ENCODE measurements around the gene PDIA2.

The PDIA2 gene

DNA sequence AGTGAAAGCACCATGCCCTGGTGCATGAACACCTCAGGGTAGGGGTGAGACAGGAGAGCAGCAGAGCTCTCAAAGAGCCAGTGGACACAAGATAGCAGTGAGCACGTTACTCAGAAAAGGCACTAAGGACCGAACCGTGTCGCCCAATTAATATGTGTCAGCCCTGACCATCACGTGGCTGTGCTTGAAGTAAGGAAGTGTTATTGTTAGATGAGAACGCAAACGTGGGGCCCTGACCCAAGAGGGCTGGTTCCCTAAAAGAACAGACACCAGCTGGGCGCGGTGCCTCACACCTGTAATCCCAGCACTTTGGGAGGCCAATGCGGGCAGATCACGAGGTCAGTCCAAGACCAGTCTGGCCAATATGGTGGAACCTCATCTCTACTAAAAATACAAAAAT is 53.3 kb downstream of the PDIA2 start:
- Histone ChIP-seq H3K9me3 (ENCODE audit: control insufficient read depth, insufficient read depth, low read depth, low read length) (no peaks in the 10 kb centered on the region), H3K27ac (ENCODE audit: extremely low read depth, low read depth, low read length) (no peak overlapping the region), H3K36me3 (ENCODE audit: control insufficient read depth in 2 of 2, insufficient read depth in 1 of 2, low read length in 2 of 2) (no peaks in the 10 kb centered on the region), H3K4me1 (ENCODE audit: control insufficient read depth, insufficient read depth, low read length) (peaks cover 6% of the 10 kb centered on the region; the same call in 1 of the 2 replicates), H3K4me3 (ENCODE audit: low read depth, low read length) (no peak overlapping the region)
- TF ChIP-seq ZBTB1 (tag by site-specific recombination; IDR thresholded peaks at IDR 0.05) = no peak
- no peak for TF ChIP-seq ZNF48 (tag by site-specific recombination; IDR thresholded peaks at IDR 0.05)
- TF ChIP-seq ZNF768 (tag by site-specific recombination; IDR thresholded peaks at IDR 0.05) = no peak
- no peak for TF ChIP-seq ZNF214 (tag by site-specific recombination; IDR thresholded peaks at IDR 0.05; ENCODE audit: borderline replicate concordance)
- no peak for TF ChIP-seq ZNF114 (tag by site-specific recombination; IDR thresholded peaks at IDR 0.05)
- TF ChIP-seq ZNF792 (tag by site-specific recombination; IDR thresholded peaks at IDR 0.05) = no peak
- no peak for TF ChIP-seq ZNF184 (tag by site-specific recombination; IDR thresholded peaks at IDR 0.05)
- no peak for TF ChIP-seq ZNF221 (tag by site-specific recombination; IDR thresholded peaks at IDR 0.05; ENCODE audit: borderline replicate concordance)
- TF ChIP-seq ZXDB (tag by site-specific recombination; IDR thresholded peaks at IDR 0.05) = no peak
- TF ChIP-seq PRDM1 (tag by site-specific recombination; IDR thresholded peaks at IDR 0.05) = no peak
- TF ChIP-seq ZNF707 (tag by site-specific recombination; IDR thresholded peaks at IDR 0.05) = no peak
- no peak for TF ChIP-seq AEBP2 (tag by site-specific recombination; IDR thresholded peaks at IDR 0.05; ENCODE audit: borderline replicate concordance)
- TF ChIP-seq SP7 (tag by site-specific recombination; IDR thresholded peaks at IDR 0.05) = no peak
- no peak for TF ChIP-seq WT1 (tag by site-specific recombination; IDR thresholded peaks at IDR 0.05)
- no peak for TF ChIP-seq ZNF837 (tag by site-specific recombination; IDR thresholded peaks at IDR 0.05)
- no peak for TF ChIP-seq ZNF138 (tag by site-specific recombination; IDR thresholded peaks at IDR 0.05; ENCODE audit: borderline replicate concordance)
- TF ChIP-seq ZNF473 (tag by site-specific recombination; IDR thresholded peaks at IDR 0.05) = no peak
- no peak for TF ChIP-seq SALL2 (tag by site-specific recombination; IDR thresholded peaks at IDR 0.05; ENCODE audit: borderline replicate concordance)
- TF ChIP-seq ZNF518A (tag by site-specific recombination; conservative IDR thresholded peaks at IDR 0.05; ENCODE audit: low read depth) = no peak
- POLR2A ChIA-PET = interaction anchor here (0.7 to 1.9 kb wide), 2 partner anchors 12 to 224 kb away, joined by 6 to 9 read pairs; no protein-coding TSS in a partner anchor
- CTCF ChIA-PET = interaction anchor here (0.6 to 2.2 kb wide), 3 partner anchors 16 to 184 kb away, joined by 3 to 7 read pairs (median 3); partner anchors contain the start of gene HBZ

All from HEK293 (cell line).